H9 (cell line): ENCODE data around the gene BTN2A1. TPM values are rescaled to one million over a fixed set of nuclear protein-coding genes. Genes with fewer than 3 reads are reported as not detected.

Experiments
- DNase-seq: peaks from one replicate; pipeline ENCODE4 v3.0.0-alpha.2; 2017
- H2AFZ ChIP-seq: one replicate; pipeline ENCODE4 v1.6.1; 2013; ENCODE audit warnings: mild to moderate bottlenecking, low read length, control low read depth, moderate library complexity
- H2AK5ac ChIP-seq: 2 replicates; pipeline ENCODE4 v1.6.1; 2013; ENCODE audit warnings: low read length, control low read depth, mixed read lengths; ENCODE audit not compliant: insufficient read length
- H2BK120ac ChIP-seq: one replicate; pipeline ENCODE4 v1.6.1; 2013; ENCODE audit warnings: low read depth, mild to moderate bottlenecking, low read length, control low read depth, inconsistent platforms; ENCODE audit not compliant: poor library complexity, severe bottlenecking
- H2BK12ac ChIP-seq: 2 replicates; pipeline ENCODE4 v1.6.1; 2013; ENCODE audit warnings: low read length, control low read depth, mixed read lengths, low read depth; ENCODE audit not compliant: insufficient read length
- H2BK15ac ChIP-seq: 2 replicates; pipeline ENCODE4 v1.6.1; 2013; ENCODE audit warnings: low read depth, low read length, control low read depth
- H2BK20ac ChIP-seq: one replicate; pipeline ENCODE4 v1.6.1; 2013; ENCODE audit warnings: low read depth, mild to moderate bottlenecking, low read length, control low read depth, inconsistent platforms; ENCODE audit not compliant: poor library complexity, severe bottlenecking
- H2BK5ac ChIP-seq: 2 replicates; pipeline ENCODE4 v1.6.1; 2013; ENCODE audit warnings: low read length, control low read depth, mixed read lengths; ENCODE audit not compliant: insufficient read length
- H3K14ac ChIP-seq: 2 replicates; pipeline ENCODE4 v1.6.1; 2013; ENCODE audit warnings: low read length, control low read depth; ENCODE audit not compliant: insufficient read depth
- H3K18ac ChIP-seq: 2 replicates; pipeline ENCODE4 v1.6.1; 2013; ENCODE audit warnings: low read depth, mild to moderate bottlenecking, mixed read lengths, low read length, control low read depth; ENCODE audit not compliant: insufficient read length
- H3K23ac ChIP-seq: 2 replicates; pipeline ENCODE4 v1.6.1; 2013; ENCODE audit warnings: low read length, control low read depth, mixed read lengths, low read depth; ENCODE audit not compliant: insufficient read length
- H3K23me2 ChIP-seq: 2 replicates; pipeline ENCODE4 v1.6.1; 2013; ENCODE audit warnings: low read depth, mild to moderate bottlenecking, mixed read lengths, low read length, control low read depth; ENCODE audit not compliant: insufficient read length, poor library complexity, severe bottlenecking
- H3K27ac ChIP-seq: 2 replicates; pipeline ENCODE4 v1.5.1; 2013; ENCODE audit warnings: low read length, control low read depth, mixed read lengths, low read depth; ENCODE audit not compliant: insufficient read length
- H3K27me3 ChIP-seq: 2 replicates; pipeline ENCODE4 v1.6.1; 2013; ENCODE audit warnings: low read length, control low read depth, inconsistent platforms; ENCODE audit not compliant: insufficient read depth
- H3K4ac ChIP-seq: 2 replicates; pipeline ENCODE4 v1.6.1; 2013; ENCODE audit warnings: low read depth, mild to moderate bottlenecking, control low read depth, inconsistent platforms, low read length, moderate library complexity
- H3K4me1 ChIP-seq: 2 replicates; pipeline ENCODE4 v1.6.1; 2013; ENCODE audit warnings: low read length, control low read depth, inconsistent platforms; ENCODE audit not compliant: insufficient read depth
- H3K4me2 ChIP-seq: 2 replicates; pipeline ENCODE4 v1.6.1; 2013; ENCODE audit warnings: low read length, control low read depth, mixed read lengths; ENCODE audit not compliant: insufficient read length, insufficient read depth
- H3K56ac ChIP-seq: 2 replicates; pipeline ENCODE4 v1.6.1; 2013; ENCODE audit warnings: low read depth, mild to moderate bottlenecking, mixed read lengths, low read length, control low read depth; ENCODE audit not compliant: insufficient read length
- H3K79me1 ChIP-seq: 2 replicates; pipeline ENCODE4 v1.6.1; 2013; ENCODE audit warnings: low read depth, mild to moderate bottlenecking, moderate library complexity, low read length, control low read depth, inconsistent platforms; ENCODE audit not compliant: insufficient read depth, poor library complexity, severe bottlenecking
- H3K79me2 ChIP-seq: 2 replicates; pipeline ENCODE4 v1.6.1; 2013; ENCODE audit warnings: low read length, control low read depth, inconsistent platforms; ENCODE audit not compliant: insufficient read depth
- H3K9ac ChIP-seq: 2 replicates; pipeline ENCODE4 v1.6.1; 2013; ENCODE audit warnings: low read length, control low read depth, mixed read lengths; ENCODE audit not compliant: insufficient read length; ENCODE audit errors: extremely low read depth
- H3K9me3 ChIP-seq: one replicate; pipeline ENCODE4 v1.6.1; 2013; ENCODE audit warnings: low read depth, low read length, inconsistent platforms; ENCODE audit not compliant: control insufficient read depth
- H3T11ph ChIP-seq: one replicate; pipeline ENCODE4 v1.6.1; 2013; ENCODE audit warnings: mild to moderate bottlenecking, low read length, control low read depth, inconsistent platforms
- H4K20me1 ChIP-seq: one replicate; pipeline ENCODE4 v1.6.1; 2013; ENCODE audit not compliant: control insufficient read depth, insufficient read length, insufficient read depth
- H4K5ac ChIP-seq: 2 replicates; pipeline ENCODE4 v1.6.1; 2013; ENCODE audit warnings: low read depth, mild to moderate bottlenecking, mixed read lengths, low read length, control low read depth; ENCODE audit not compliant: insufficient read length
- H4K8ac ChIP-seq: replicated peaks from 2 replicates; pipeline ENCODE4 v1.6.1; 2013; ENCODE audit warnings: low read length, control low read depth, mixed read lengths, low read depth; ENCODE audit not compliant: insufficient read length
- H4K91ac ChIP-seq: 2 replicates; pipeline ENCODE4 v1.6.1; 2013; ENCODE audit warnings: low read depth, mild to moderate bottlenecking, moderate library complexity, mixed read lengths, low read length, control low read depth; ENCODE audit not compliant: insufficient read length
- H3K27ac Mint-ChIP-seq, 3 experiments: 2 replicates in 2 of 3; 3 replicates in 1 of 3; pipeline ENCODE4 v1.8.0; 2020 to 2021; ENCODE audit warnings: mixed read lengths in 3 of 3, mild to moderate bottlenecking in 1 of 3, moderate library complexity in 1 of 3
- H3K27me3 Mint-ChIP-seq: 2 replicates; pipeline ENCODE4 v1.8.0; 2021; ENCODE audit warnings: low read depth, mild to moderate bottlenecking, moderate library complexity, mixed read lengths
- H3K36me3 Mint-ChIP-seq, 3 experiments: 2 replicates in 2 of 3; 3 replicates in 1 of 3; pipeline ENCODE4 v1.8.0; 2020 to 2021; ENCODE audit warnings: low read depth in 3 of 3, mixed read lengths in 3 of 3; ENCODE audit not compliant: insufficient read depth in 1 of 3
- H3K4me1 Mint-ChIP-seq, 2 experiments: 2 replicates each; pipeline ENCODE4 v1.8.0; 2020; ENCODE audit warnings: mixed read lengths in 2 of 2
- H3K4me3 Mint-ChIP-seq, 2 experiments: 2 replicates in 1 of 2; 3 replicates in 1 of 2; pipeline ENCODE4 v1.8.0; 2020 to 2021; ENCODE audit warnings: mild to moderate bottlenecking in 2 of 2, mixed read lengths in 2 of 2, moderate library complexity in 1 of 2
- H3K9me3 Mint-ChIP-seq, 2 experiments: 2 replicates in 1 of 2; 3 replicates in 1 of 2; pipeline ENCODE4 v1.8.0; 2020; ENCODE audit warnings: mild to moderate bottlenecking in 2 of 2, mixed read lengths in 2 of 2, moderate library complexity in 1 of 2
- CTCF ChIP-seq: fragments of 200-600 bp; sonication (generic); conservative IDR thresholded peaks from 3 replicates; pipeline ENCODE4 v1.8.0; 2021; ENCODE audit warnings: antibody characterized with exemption, mild to moderate bottlenecking
- WGBS: extraction: QIAGEN DNeasy Blood & Tissue Kit; methylation state at CpG from one replicate; pipeline ENCODE4 v1.1.7; 2013; ENCODE audit warnings: missing lambda C conversion rate, low lambda C conversion rate, mixed read lengths; ENCODE audit not compliant: insufficient read length; ENCODE audit errors: extremely low coverage; 5-methylcytosine and 5-hydroxymethylcytosine counted together
- total RNA-seq: library from RNA; stranded (reverse); gene quantifications from 2 replicates; pipeline ENCODE4 v1.2.1, GENCODE V29; 2021

Gene BTN2A1
- total RNA-seq, 1 experiment from 2014 or later = 18.4 TPM

DNA sequence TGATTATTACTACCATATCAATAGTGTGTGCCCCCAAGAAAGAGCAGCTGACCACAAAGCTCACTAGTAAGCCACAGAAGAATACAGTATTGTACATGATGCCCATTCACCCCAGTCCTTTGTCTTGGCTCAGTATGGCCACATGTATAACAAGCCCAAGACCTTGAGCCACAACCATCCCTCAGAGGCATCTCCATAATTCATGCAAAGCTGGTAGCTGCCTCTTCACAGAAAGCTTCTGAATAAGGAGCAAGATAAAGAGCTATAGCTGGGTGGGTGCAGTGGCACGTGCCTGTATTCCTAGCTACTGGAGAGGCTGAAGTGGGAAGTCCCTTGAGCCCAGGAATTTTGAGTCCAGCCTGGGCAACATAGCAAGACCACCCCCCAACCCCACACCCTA is 37.5 kb downstream of the BTN2A1 start:
- Histone ChIP-seq H3K23me2 (no peaks in the 10 kb centered on the region), H2BK12ac (no peak overlapping the region), H3K4me1 (peaks cover 2% of the 10 kb centered on the region; the same call in 1 of the 2 replicates), H3K23ac (no peak overlapping the region), H4K91ac (no peak overlapping the region), H2BK5ac (no peak overlapping the region), H3K56ac (no peak overlapping the region), H3K79me1 (no peaks in the 10 kb centered on the region), H3K4me2 (no peak overlapping the region), H4K8ac (no peak overlapping the region), H2BK15ac (no peak overlapping the region), H3K27me3 (no peaks in the 10 kb centered on the region), H3T11ph (no peak overlapping the region), H3K9ac (no peak overlapping the region), H3K79me2 (no peaks in the 10 kb centered on the region), H3K27ac (no peak overlapping the region), H3K18ac (no peak overlapping the region), H4K20me1 (no peaks in the 10 kb centered on the region), H3K14ac (no peak overlapping the region), H4K5ac (no peak overlapping the region), H3K4ac (no peak overlapping the region), H2BK20ac (no peak overlapping the region), H2AFZ (no peak overlapping the region), H2AK5ac (no peak overlapping the region), H2BK120ac (no peak overlapping the region), H3K9me3 (no peaks in the 10 kb centered on the region)
- Mint-ChIP-seq H3K4me3 (no peak overlapping the region), H3K27me3 (peaks cover 12% of the 10 kb centered on the region), H3K27ac (no peak overlapping the region), H3K36me3 (no peaks in the 10 kb centered on the region), H3K9me3 (no peaks in the 10 kb centered on the region; a peak in 1 of 5 replicates), H3K4me1 (peaks cover 11% of the 10 kb centered on the region in 2 experiments; a peak in 3 of 4 replicates)
- no peak for TF ChIP-seq CTCF
- WGBS = no CpG with 5 or more reads among the region's 1 CpG
- DNase-seq = no peak
